ENCODE results near the gene ITPK1.

The ITPK1 gene

GRCh38 chr14:92969430-92969829 is 146.3 kb downstream of the ITPK1 start:
- no peak for TF ChIP-seq ZFX (IDR thresholded peaks at IDR 0.05)
- TF ChIP-seq, protein P1, sequence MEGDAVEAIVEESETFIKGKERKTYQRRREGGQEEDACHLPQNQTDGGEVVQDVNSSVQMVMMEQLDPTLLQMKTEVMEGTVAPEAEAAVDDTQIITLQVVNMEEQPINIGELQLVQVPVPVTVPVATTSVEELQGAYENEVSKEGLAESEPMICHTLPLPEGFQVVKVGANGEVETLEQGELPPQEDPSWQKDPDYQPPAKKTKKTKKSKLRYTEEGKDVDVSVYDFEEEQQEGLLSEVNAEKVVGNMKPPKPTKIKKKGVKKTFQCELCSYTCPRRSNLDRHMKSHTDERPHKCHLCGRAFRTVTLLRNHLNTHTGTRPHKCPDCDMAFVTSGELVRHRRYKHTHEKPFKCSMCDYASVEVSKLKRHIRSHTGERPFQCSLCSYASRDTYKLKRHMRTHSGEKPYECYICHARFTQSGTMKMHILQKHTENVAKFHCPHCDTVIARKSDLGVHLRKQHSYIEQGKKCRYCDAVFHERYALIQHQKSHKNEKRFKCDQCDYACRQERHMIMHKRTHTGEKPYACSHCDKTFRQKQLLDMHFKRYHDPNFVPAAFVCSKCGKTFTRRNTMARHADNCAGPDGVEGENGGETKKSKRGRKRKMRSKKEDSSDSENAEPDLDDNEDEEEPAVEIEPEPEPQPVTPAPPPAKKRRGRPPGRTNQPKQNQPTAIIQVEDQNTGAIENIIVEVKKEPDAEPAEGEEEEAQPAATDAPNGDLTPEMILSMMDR (conservative IDR thresholded peaks at IDR 0.05), result no peak
- H3K27ac ChIP-seq, result no peak overlapping the region

DNA sequence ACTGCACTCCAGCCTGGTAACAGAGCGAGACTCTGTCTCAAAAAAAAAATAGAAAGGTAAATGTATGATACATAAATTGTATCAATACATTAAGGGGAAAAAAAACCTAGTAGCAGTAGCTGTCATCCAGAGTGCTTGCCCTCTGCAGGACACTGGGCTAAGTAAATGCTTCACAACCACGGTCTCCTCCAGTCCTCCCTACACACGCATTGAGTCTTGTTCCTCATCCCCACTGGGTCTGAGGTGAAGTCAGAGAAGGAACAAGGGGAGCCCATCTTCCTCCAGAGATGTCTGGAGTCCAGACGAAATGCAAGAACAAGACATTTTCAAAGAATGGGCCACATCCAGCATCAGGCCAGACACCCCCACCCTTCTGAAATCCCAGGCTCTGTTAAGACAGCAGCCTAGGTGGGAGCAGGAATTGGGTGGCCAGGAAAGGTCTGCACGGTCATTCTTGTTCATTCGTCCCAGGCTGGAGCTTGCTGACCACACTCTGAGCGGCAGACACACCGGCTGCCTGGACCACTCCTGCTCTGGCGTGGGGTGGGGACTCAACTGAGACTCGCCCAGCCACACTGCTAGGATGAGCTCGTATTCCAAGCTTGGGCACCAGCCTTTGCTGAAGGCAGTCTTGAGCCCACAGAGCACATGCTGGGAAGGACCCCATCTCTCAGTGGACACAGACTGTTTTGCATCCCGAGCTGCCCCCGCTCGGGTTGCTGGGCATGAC is 147.3 kb downstream of the ITPK1 start:
- H3K27ac ChIP-seq, result no peak overlapping the region
- TF ChIP-seq ZFX (IDR thresholded peaks at IDR 0.05), result no peak
- TF ChIP-seq, protein P1 (conservative IDR thresholded peaks at IDR 0.05), result no peak

GRCh38 chr14:92967346-92967926 is 148.3 kb downstream of the ITPK1 start:
- no peak overlapping the region for H3K27ac ChIP-seq
- no peak for TF ChIP-seq ZFX (IDR thresholded peaks at IDR 0.05)
- TF ChIP-seq, protein P1 (conservative IDR thresholded peaks at IDR 0.05), result no peak

DNA sequence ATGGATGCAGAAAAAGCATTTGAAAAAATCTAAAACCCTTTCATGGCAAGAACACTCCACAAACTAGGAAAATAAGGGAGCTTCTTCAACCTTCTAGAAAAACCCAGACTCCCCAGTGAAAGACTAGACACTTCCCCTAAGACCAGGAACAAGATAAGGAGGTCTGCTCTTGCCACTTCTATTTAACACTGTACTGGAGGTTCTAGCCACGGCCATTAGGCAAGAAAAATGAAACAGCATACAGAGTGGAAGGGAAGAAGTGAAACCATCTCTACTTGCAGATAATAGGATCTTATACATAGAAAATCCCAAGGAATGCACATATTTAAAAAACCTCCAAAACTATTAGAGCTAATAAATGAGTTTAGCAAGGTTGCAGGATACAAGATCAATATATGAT is 150.4 kb downstream of the ITPK1 start:
- no peak for TF ChIP-seq ZFX (IDR thresholded peaks at IDR 0.05)
- TF ChIP-seq, protein P1 (conservative IDR thresholded peaks at IDR 0.05), result no peak
- peak overlapping the region; percentile 89 for H3K27ac ChIP-seq

- H3K27ac ChIP-seq, result peak overlapping the region; percentile 89
- peak; percentile 69; the same call in 1 of the 2 replicates for TF ChIP-seq ZFX (IDR thresholded peaks at IDR 0.05)
- TF ChIP-seq, protein P1 (conservative IDR thresholded peaks at IDR 0.05), result no peak
These were observed 151.3 kb downstream of the ITPK1 start for GRCh38 chr14:92964124-92965109.

DNA sequence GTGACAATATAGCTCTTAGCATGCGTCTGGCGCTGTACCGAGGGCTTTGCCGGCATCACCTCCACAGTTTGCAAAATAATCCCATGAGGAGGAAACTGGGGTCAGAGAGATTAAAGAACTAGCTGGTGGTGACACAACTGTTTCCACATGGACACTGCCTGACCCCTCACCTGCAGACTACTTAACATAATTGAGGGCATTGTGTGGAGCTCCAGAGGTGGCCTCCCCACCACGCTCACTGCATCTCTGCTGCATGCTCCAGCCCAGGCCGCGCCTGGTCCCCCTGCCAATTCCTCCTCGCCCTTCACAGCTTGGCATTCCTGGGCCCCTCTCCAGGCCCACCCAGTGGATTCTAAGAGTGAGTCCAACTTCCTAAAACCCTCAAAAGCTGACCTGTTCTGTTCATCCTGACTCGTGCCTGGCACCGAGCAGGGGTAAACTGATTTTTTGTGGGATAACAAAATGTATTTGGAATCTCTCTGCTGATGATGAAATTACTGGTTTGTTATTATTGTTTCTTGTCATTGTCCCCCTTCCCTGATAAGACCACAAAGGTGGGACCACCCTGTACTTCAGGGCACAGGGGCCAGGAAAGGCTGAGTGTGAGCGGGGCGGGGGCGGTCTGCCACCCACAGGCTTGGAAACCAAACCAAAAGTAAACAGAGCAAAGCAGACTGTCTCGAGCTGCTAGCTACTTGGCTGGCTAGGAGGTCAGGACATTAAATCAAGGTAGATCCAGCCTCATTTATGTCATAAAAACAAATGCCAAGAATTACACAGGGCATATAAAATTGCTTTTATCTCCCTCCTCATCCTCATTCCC is 152.2 kb downstream of the ITPK1 start:
- peak overlapping the region; percentile 89 for H3K27ac ChIP-seq
- TF ChIP-seq, protein P1 (conservative IDR thresholded peaks at IDR 0.05), result no peak
- no peak for TF ChIP-seq ZFX (IDR thresholded peaks at IDR 0.05)
